ENCODE data around the gene IFNA6. TPM values are rescaled to one million over a fixed set of nuclear protein-coding genes. Genes with fewer than 3 reads are reported as not detected.
A peak's percentile ranks its signal among the peaks of the same experiment; 100 is the strongest.

The IFNA6 gene
- total RNA-seq, 2 experiments from 2014 or later: not detected

- ATAC-seq (peak; percentile 69), DNase-seq (no peak)
- H3K9me3 Mint-ChIP-seq (ENCODE audit: low read depth): no peaks in the 10 kb centered on the region
- H3K4me1 Mint-ChIP-seq: peaks cover 2% of the 10 kb centered on the region
- H3K27ac Mint-ChIP-seq: no peak overlapping the region
- CTCF ChIA-PET: interaction anchor here (0.6 to 4.1 kb wide), 23 partner anchors 10 to 472 kb away, joined by 3 to 25 read pairs (median 4); partner anchors contain the start of gene KLHL9
- no peak overlapping the region for H3K4me3 Mint-ChIP-seq
- H3K36me3 Mint-ChIP-seq: peaks cover 11% of the 10 kb centered on the region
- H3K27me3 Mint-ChIP-seq: peaks cover 15% of the 10 kb centered on the region
Measured at GRCh38 chr9:21317956-21318923, 32.4 kb downstream of the IFNA6 start.

DNA sequence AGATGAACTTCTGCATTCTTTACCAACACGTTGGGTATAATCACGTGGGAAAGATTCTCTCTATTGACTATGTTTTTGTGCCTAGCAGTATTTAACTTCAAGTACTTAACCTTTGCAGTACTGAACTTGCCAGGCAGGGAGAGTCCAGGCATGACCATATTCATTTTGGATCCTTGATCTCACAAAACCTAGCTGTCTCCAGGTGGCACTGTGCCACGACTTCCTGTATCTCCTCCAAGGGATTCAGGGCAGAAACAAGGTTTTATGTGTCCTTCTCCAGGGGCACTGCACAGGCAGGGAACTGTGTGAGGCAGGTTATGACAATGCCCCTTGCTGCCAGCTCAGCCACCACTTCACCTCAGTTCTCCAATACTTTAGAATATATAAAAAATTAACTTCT, 33.8 kb downstream of the IFNA6 start:
- CTCF ChIA-PET: interaction anchor here (0.8 to 4.1 kb wide), 2 partner anchors 21 to 79 kb away, joined by 4 to 25 read pairs; no protein-coding TSS in a partner anchor
- Mint-ChIP-seq H3K27ac (no peak overlapping the region), H3K9me3 (ENCODE audit: low read depth) (no peaks in the 10 kb centered on the region), H3K36me3 (peaks cover 2% of the 10 kb centered on the region), H3K4me1 (peaks cover 2% of the 10 kb centered on the region), H3K27me3 (peaks cover 18% of the 10 kb centered on the region), H3K4me3 (no peak overlapping the region)
- DNase-seq: no peak
- no peak for ATAC-seq

DNA sequence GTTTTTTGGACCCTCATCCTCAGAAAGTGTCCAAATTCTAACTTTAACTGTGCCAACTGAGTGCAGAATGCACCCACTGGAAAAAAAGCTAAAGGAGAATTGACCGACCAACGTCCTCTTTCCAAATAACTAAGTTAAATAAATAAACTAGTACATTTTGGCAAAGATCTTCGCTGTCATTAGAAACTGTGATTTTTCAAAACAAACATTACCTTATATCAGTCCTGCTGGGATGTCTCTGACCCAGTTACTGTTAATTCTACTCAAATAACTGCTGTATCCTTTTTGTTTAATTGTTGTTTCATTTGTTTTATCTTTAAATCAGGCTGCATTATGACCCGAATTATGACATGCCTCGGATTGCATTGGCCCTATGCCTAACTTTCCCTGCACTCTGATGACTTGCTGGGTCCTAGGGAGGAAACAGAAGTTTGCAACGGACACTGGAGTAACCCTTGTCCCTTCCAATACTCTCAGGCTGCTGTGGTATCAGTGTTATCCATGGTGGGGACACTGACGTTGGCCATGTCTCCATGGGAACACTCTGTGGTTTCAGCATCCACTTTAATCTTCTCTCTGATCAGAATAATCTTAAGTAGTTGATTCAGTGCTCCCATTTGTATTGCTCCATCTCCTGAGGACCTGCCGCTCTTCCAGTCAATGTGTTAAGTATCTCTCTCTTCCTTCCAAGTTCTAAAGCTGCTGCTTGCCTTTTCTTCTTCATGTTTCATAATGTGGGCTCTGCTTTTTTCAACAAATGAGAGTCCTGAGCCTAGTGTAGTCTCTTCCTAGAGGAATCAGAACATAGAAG, 34.5 kb downstream of the IFNA6 start:
- Mint-ChIP-seq H3K27ac (no peak overlapping the region), H3K4me3 (no peak overlapping the region), H3K36me3 (peaks cover 2% of the 10 kb centered on the region), H3K27me3 (peaks cover 18% of the 10 kb centered on the region), H3K4me1 (peaks cover 2% of the 10 kb centered on the region), H3K9me3 (ENCODE audit: low read depth) (no peaks in the 10 kb centered on the region)
- DNase-seq (no peak), ATAC-seq (no peak)
- CTCF ChIA-PET: interaction anchor here (0.8 to 4.1 kb wide), 3 partner anchors 22 to 81 kb away, joined by 4 to 25 read pairs (median 6); no protein-coding TSS in a partner anchor

DNA sequence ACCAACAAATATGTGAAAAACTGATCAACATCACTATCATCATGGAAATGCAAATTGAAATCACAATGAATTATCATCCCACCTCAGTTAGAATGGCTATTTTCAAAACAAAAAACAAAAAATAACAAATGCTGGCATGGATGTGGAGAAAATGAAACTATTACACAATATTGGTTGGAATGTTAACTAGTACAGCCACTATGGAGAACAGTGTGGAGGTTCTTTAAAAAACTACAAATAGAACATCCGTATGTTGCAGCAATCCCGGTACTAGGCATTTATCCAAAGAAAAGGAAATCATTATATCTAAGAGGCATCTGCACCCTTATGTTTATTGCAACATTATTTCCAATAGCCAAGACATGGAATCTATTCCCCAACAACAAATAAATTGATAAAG, 36.5 kb downstream of the IFNA6 start:
- no peak for ATAC-seq
- CTCF ChIA-PET: interaction anchor here (1.2 to 2.0 kb wide), 2 partner anchors 78 to 142 kb away, joined by 3 to 6 read pairs; no protein-coding TSS in a partner anchor
- peaks cover 20% of the 10 kb centered on the region for H3K27me3 Mint-ChIP-seq
- no peak overlapping the region for H3K27ac Mint-ChIP-seq
- peaks cover 2% of the 10 kb centered on the region for H3K4me1 Mint-ChIP-seq
- H3K36me3 Mint-ChIP-seq: no peaks in the 10 kb centered on the region
- H3K9me3 Mint-ChIP-seq (ENCODE audit: low read depth): no peaks in the 10 kb centered on the region
- H3K4me3 Mint-ChIP-seq: no peak overlapping the region
- no peak for DNase-seq

- ATAC-seq (no peak), DNase-seq (no peak)
- H3K4me3 Mint-ChIP-seq: no peak overlapping the region
- H3K4me1 Mint-ChIP-seq: no peaks in the 10 kb centered on the region
- H3K36me3 Mint-ChIP-seq: no peaks in the 10 kb centered on the region
- no peaks in the 10 kb centered on the region for H3K9me3 Mint-ChIP-seq (ENCODE audit: low read depth)
- H3K27ac Mint-ChIP-seq: no peak overlapping the region
- H3K27me3 Mint-ChIP-seq: peaks cover 35% of the 10 kb centered on the region
- CTCF ChIA-PET: no interaction called here
Measured at GRCh38 chr9:21311889-21312288, 38.8 kb downstream of the IFNA6 start.

DNA sequence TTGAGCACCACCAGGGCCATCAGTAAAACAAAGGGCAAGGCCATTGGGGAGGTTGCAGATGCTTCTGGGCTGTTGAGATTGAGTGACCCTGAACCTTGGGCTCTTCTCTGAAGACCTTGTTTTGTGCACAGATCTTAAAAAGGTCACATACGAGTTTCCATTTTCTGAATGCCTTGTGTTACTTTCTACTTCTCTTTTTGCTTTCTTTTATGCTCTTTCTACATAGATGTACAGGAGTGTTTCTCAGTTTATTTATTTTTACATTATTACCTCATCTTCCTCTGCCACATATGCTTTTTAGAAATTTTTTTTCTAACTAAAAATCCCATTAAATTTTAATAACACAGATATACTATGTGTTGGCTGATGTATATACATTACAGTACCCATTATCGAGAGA, 45.5 kb downstream of the IFNA6 start, which contains the start of gene IFNA5:
Gene IFNA5, minus strand, starts transcription at position 101 of the 400 bp plus-strand sequence. Its CDS starts 57 bp downstream, at position 44.
- no peaks in the 10 kb centered on the region for H3K4me1 Mint-ChIP-seq
- H3K27me3 Mint-ChIP-seq: peaks cover 57% of the 10 kb centered on the region
- no peaks in the 10 kb centered on the region for H3K36me3 Mint-ChIP-seq
- H3K27ac Mint-ChIP-seq: no peak within 1 kb of the TSS
- CTCF ChIA-PET: no interaction called here
- DNase-seq: no peak
- no peaks in the 10 kb centered on the region for H3K9me3 Mint-ChIP-seq (ENCODE audit: low read depth)
- no peak within 1 kb of the TSS for H3K4me3 Mint-ChIP-seq
- ATAC-seq: no peak

Other genes with a start within 250 kb of the IFNA6 start
- gene IFNW1, start 209.1 kb downstream of the IFNA6 start, total RNA-seq: under 1 TPM in 1 of 2 experiments, not detected in 1; 0.23 TPM
- gene IFNA21, start 184.2 kb downstream of the IFNA6 start, total RNA-seq: not detected
- not detected for gene IFNA4, start 163.3 kb downstream of the IFNA6 start, total RNA-seq
- gene IFNA7, start 148.7 kb downstream of the IFNA6 start, total RNA-seq: not detected
- gene IFNA10, start 143.7 kb downstream of the IFNA6 start, total RNA-seq: not detected
- gene IFNA16, start 133.6 kb downstream of the IFNA6 start, total RNA-seq: not detected
- gene IFNA17, start 122.7 kb downstream of the IFNA6 start, total RNA-seq: not detected
- gene IFNA14, start 110.9 kb downstream of the IFNA6 start, total RNA-seq: not detected
- not detected for gene IFNA5, start 45.6 kb downstream of the IFNA6 start, total RNA-seq
- 10 to 100 TPM; 15.4 to 21.2 TPM for gene KLHL9, start 15.5 kb downstream of the IFNA6 start, total RNA-seq
- not detected for gene IFNA13, start 17.2 kb upstream of the IFNA6 start, total RNA-seq
- gene IFNA2, start 34.5 kb upstream of the IFNA6 start, total RNA-seq: not detected
- gene IFNA8, start 58.2 kb upstream of the IFNA6 start, total RNA-seq: not detected
- gene IFNA1, start 89.6 kb upstream of the IFNA6 start, total RNA-seq: not detected
- gene IFNE, start 131.4 kb upstream of the IFNA6 start, total RNA-seq: not detected